Neural progenitor cell (in vitro differentiated cells): ENCODE results near the gene ANO7. TPM values are rescaled to one million over a fixed set of nuclear protein-coding genes. Genes with fewer than 3 reads are reported as not detected.

Source experiments
- DNase-seq: peaks from one replicate; pipeline ENCODE4 v3.0.0-alpha.2; 2016; ENCODE audit warnings: low spot score
- H2AFZ ChIP-seq: fragments of 200-600 bp; sonication (generic); replicated peaks from 2 replicates; pipeline ENCODE4 v1.6.1; 2016; ENCODE audit warnings: antibody characterized with exemption
- H3F3A ChIP-seq: fragments of 200-600 bp; sonication (generic); 2 replicates; pipeline ENCODE4 v1.6.1; 2016; ENCODE audit warnings: antibody characterized with exemption, low read depth
- H3K27ac ChIP-seq: fragments of 200-600 bp; sonication (generic); 2 replicates; pipeline ENCODE4 v1.5.1; 2016; ENCODE audit warnings: mild to moderate bottlenecking
- H3K27me3 ChIP-seq: fragments of 200-600 bp; sonication (generic); 2 replicates; pipeline ENCODE4 v1.6.1; 2016; ENCODE audit warnings: mild to moderate bottlenecking, moderate library complexity
- H3K36me3 ChIP-seq: fragments of 200-600 bp; sonication (generic); 2 replicates; pipeline ENCODE4 v1.5.1; 2016
- H3K4me1 ChIP-seq: fragments of 200-600 bp; sonication (generic); 2 replicates; pipeline ENCODE4 v1.6.1; 2016; ENCODE audit warnings: mixed run types
- H3K4me2 ChIP-seq: fragments of 200-600 bp; sonication (generic); 2 replicates; pipeline ENCODE4 v1.6.1; 2016
- H3K4me3 ChIP-seq: fragments of 200-600 bp; sonication (generic); 2 replicates; pipeline ENCODE4 v1.5.1; 2016
- H3K79me2 ChIP-seq: fragments of 200-600 bp; sonication (generic); 2 replicates; pipeline ENCODE4 v1.6.1; 2016; ENCODE audit warnings: low read depth
- H3K9ac ChIP-seq: fragments of 200-600 bp; sonication (generic); 2 replicates; pipeline ENCODE4 v1.6.1; 2016
- H3K9me3 ChIP-seq: fragments of 200-600 bp; sonication (generic); 2 replicates; pipeline ENCODE4 v1.5.1; 2016; ENCODE audit warnings: low read depth
- H4K20me1 ChIP-seq: fragments of 200-600 bp; sonication (generic); 2 replicates; pipeline ENCODE4 v1.6.1; 2016; ENCODE audit warnings: low read depth
- H3K27ac Mint-ChIP-seq: 3 replicates; pipeline ENCODE4 v1.8.0; 2021; ENCODE audit warnings: mixed read lengths
- H3K27me3 Mint-ChIP-seq: 2 replicates; pipeline ENCODE4 v1.8.0; 2022; ENCODE audit warnings: low read depth, mild to moderate bottlenecking, inconsistent platforms, moderate library complexity, mixed read lengths; ENCODE audit not compliant: insufficient read depth
- H3K36me3 Mint-ChIP-seq: 3 replicates; pipeline ENCODE4 v1.8.0; 2021; ENCODE audit warnings: mixed read lengths
- H3K4me1 Mint-ChIP-seq: 3 replicates; pipeline ENCODE4 v1.8.0; 2021; ENCODE audit warnings: mixed read lengths
- H3K4me3 Mint-ChIP-seq: 3 replicates; pipeline ENCODE4 v1.8.0; 2021; ENCODE audit warnings: mild to moderate bottlenecking, moderate library complexity, mixed read lengths
- H3K9me3 Mint-ChIP-seq: 3 replicates; pipeline ENCODE4 v1.8.0; 2020; ENCODE audit warnings: mixed read lengths
- CTCF ChIP-seq: fragments of 200-600 bp; sonication (generic); IDR thresholded peaks from 2 replicates; pipeline ENCODE4 v1.5.1; 2017; ENCODE audit warnings: antibody characterized with exemption, mild to moderate bottlenecking
- EZH2 ChIP-seq: fragments of 200-600 bp; sonication (generic); IDR thresholded peaks from 2 replicates; pipeline ENCODE4 v1.6.1; 2017; ENCODE audit warnings: antibody characterized with exemption, mild to moderate bottlenecking, moderate library complexity
- EZH2phosphoT487 ChIP-seq: fragments of 200-600 bp; sonication (generic); IDR thresholded peaks from 2 replicates; pipeline ENCODE4 v1.6.1; 2017; ENCODE audit warnings: antibody characterized with exemption
- total RNA-seq: library from RNA; depleted of rRNA; stranded (reverse); fragments of >200 nt; gene quantifications from 2 replicates; pipeline ENCODE4 v1.2.3, GENCODE V29; 2015; ENCODE audit warnings: low replicate concordance

The ANO7 gene
- total RNA-seq, 1 donor from 2014 or later = not detected

GRCh38 chr2:241271706-241272302 lies 83.3 kb downstream of the ANO7 start:
- Histone ChIP-seq H3K36me3 (no peaks in the 10 kb centered on the region), H3F3A (peaks cover 23% of the 10 kb centered on the region), H3K9ac (peak overlapping the region; percentile 48), H3K79me2 (peaks cover 96% of the 10 kb centered on the region), H4K20me1 (peaks cover 78% of the 10 kb centered on the region), H3K4me1 (no peaks in the 10 kb centered on the region), H3K9me3 (no peaks in the 10 kb centered on the region), H3K27me3 (no peaks in the 10 kb centered on the region), H3K27ac (no peak overlapping the region), H3K4me2 (peak overlapping the region; percentile 95), H2AFZ (no peak overlapping the region), H3K4me3 (peak overlapping the region; percentile 87)
- peaks cover 21% of the 10 kb centered on the region for H3K36me3 Mint-ChIP-seq
- TF ChIP-seq EZH2phosphoT487 = no peak
- TF ChIP-seq CTCF = no peak
- TF ChIP-seq EZH2 = no peak
- H3K4me3 Mint-ChIP-seq = peak overlapping the region; percentile 92
- H3K27ac Mint-ChIP-seq = peak overlapping the region; percentile 78
- peaks cover 4% of the 10 kb centered on the region for H3K27me3 Mint-ChIP-seq
- H3K4me1 Mint-ChIP-seq = peaks cover 23% of the 10 kb centered on the region
- peaks cover 16% of the 10 kb centered on the region for H3K9me3 Mint-ChIP-seq
- peak; percentile 25 for DNase-seq

DNA sequence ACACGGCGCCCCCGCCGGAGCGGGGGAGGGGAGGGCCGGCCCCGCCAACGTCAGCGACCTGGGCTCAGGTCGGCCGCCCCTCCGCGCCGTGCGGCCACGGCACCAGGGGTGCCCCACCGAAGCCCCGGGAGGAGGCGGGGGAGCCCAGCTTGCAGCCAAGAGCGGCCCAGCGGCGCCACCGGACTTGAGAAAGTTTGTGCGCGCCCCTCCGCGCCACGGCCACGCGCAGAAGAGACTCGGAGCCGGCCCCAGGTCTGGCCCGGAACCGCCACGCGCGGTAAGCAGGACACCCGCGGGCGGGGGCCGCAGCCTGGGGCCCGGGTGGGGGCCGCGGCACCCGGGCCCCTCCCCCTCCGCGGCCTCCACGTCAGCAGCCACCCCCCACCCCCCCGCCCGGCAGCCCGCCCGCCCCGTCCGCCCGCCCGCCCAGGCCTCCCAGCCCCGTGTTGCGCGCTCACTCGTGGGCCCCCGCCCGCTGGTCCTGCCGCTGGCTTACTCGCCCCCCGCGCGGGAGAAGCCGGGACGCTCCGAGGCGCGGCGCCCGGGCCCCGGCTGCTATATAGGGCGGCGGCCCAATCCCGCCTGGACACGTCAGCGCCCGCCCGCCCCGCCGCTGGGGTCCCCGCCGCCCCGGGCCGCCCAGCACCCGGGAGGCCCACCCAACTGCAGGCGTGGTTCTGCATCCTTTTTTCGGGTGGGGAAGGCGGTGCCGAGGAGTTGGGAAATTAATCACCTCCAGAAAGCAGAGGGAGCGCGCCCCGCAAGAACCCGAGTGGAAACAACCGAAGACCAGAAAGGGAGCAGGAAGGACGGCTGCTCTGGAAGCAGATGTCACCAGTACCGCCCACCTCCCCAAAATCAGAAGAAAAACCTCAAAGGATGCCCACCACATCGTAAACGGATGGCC lies 84.1 kb downstream of the ANO7 start:
- TF ChIP-seq CTCF = no peak
- no peak for TF ChIP-seq EZH2
- no peak for TF ChIP-seq EZH2phosphoT487
- Mint-ChIP-seq H3K4me1 (peaks cover 23% of the 10 kb centered on the region), H3K27ac (no peak overlapping the region), H3K9me3 (peaks cover 19% of the 10 kb centered on the region), H3K27me3 (peaks cover 5% of the 10 kb centered on the region), H3K4me3 (peak overlapping the region; percentile 85), H3K36me3 (peaks cover 25% of the 10 kb centered on the region)
- H4K20me1 ChIP-seq = peaks cover 71% of the 10 kb centered on the region
- H3K36me3 ChIP-seq = no peaks in the 10 kb centered on the region
- no peak overlapping the region for H2AFZ ChIP-seq
- no peaks in the 10 kb centered on the region for H3K27me3 ChIP-seq
- H3F3A ChIP-seq = peaks cover 23% of the 10 kb centered on the region
- peaks cover 96% of the 10 kb centered on the region for H3K79me2 ChIP-seq
- H3K4me3 ChIP-seq = peak overlapping the region; percentile 87
- no peaks in the 10 kb centered on the region for H3K9me3 ChIP-seq
- no peaks in the 10 kb centered on the region for H3K4me1 ChIP-seq
- H3K4me2 ChIP-seq = peak overlapping the region; percentile 95
- H3K9ac ChIP-seq = peak overlapping the region; percentile 48
- H3K27ac ChIP-seq = no peak overlapping the region
- peak; percentile 73 for DNase-seq

- Histone ChIP-seq H3K27ac (no peak overlapping the region), H3F3A (peaks cover 23% of the 10 kb centered on the region), H3K36me3 (no peaks in the 10 kb centered on the region), H3K27me3 (no peaks in the 10 kb centered on the region), H4K20me1 (peaks cover 63% of the 10 kb centered on the region), H3K9ac (no peak overlapping the region), H3K4me2 (peak overlapping the region; percentile 95), H3K4me1 (no peaks in the 10 kb centered on the region), H3K9me3 (no peaks in the 10 kb centered on the region), H3K4me3 (peak overlapping the region; percentile 87), H3K79me2 (peaks cover 96% of the 10 kb centered on the region), H2AFZ (no peak overlapping the region)
- Mint-ChIP-seq H3K36me3 (peaks cover 25% of the 10 kb centered on the region), H3K4me3 (peak overlapping the region; percentile 85), H3K9me3 (peaks cover 19% of the 10 kb centered on the region), H3K27ac (no peak overlapping the region), H3K4me1 (peaks cover 20% of the 10 kb centered on the region), H3K27me3 (peaks cover 6% of the 10 kb centered on the region)
- TF ChIP-seq EZH2phosphoT487 (no peak), EZH2 (no peak), CTCF (peak; percentile 10)
- DNase-seq = peak; percentile 11
These were observed 84.9 kb downstream of the ANO7 start for GRCh38 chr2:241273210-241274020.
